GM23248 (cell line): Measurements from ENCODE around the gene CACNA1B.

ENCODE experiments used
- EZH2 ChIP-seq: fragments of 200-600 bp; sonication (generic); IDR thresholded peaks from 2 replicates; pipeline ENCODE4 v1.6.1; 2018; ENCODE audit warnings: antibody characterized with exemption, mild to moderate bottlenecking; ENCODE audit not compliant: insufficient read depth, poor library complexity, severe bottlenecking
- EZH2phosphoT487 ChIP-seq: fragments of 200-600 bp; sonication (generic); IDR thresholded peaks from 2 replicates; pipeline ENCODE4 v1.6.1; 2018; ENCODE audit warnings: antibody characterized with exemption, moderate library complexity, mild to moderate bottlenecking, low read depth; ENCODE audit not compliant: insufficient read depth

- TF ChIP-seq EZH2 (no peak), EZH2phosphoT487 (no peak)
Observed at GRCh38 chr9:138021251-138022056, 143.9 kb downstream of the CACNA1B start.
